ENCODE measurements around the gene TMEM125. TPM values are rescaled to one million over a fixed set of nuclear protein-coding genes. Genes with fewer than 3 reads are reported as not detected.

The TMEM125 gene
- total and polyA plus RNA-seq, 9 of the 15 experiments (the other 6 are each of a cell fraction or from before 2014, with no cell fraction given), result 0.07 to 0.08 TPM; not detected in 7

- Histone ChIP-seq H3K4me2 (ENCODE audit: insufficient read depth, low read length) (no peak overlapping the region), H3K36me3 (ENCODE audit: control insufficient read depth, insufficient read depth, low read length) (no peaks in the 10 kb centered on the region), H3K4me3 (no peak overlapping the region), H4K20me1 (replicated peaks; ENCODE audit: control insufficient read depth, insufficient read depth, low read length) (peaks cover 5% of the 10 kb centered on the region; the same call in 1 of the 2 replicates), H3K27ac (ENCODE audit: extremely low read depth, low read depth, low read length) (no peak overlapping the region), H3K4me1 (replicated peaks in 1 of 2; ENCODE audit: control insufficient read depth in 2 of 2, insufficient read depth in 2 of 2, low read length in 2 of 2) (no peaks in the 10 kb centered on the region), H3K9ac (ENCODE audit: insufficient read depth in 1 of 2, low read depth in 2 of 2, low read length in 2 of 2) (no peak overlapping the region), H2AFZ (ENCODE audit: low read depth, low read length) (no peak overlapping the region), H3K9me1 (ENCODE audit: control insufficient read depth, insufficient read depth, low read length) (no peaks in the 10 kb centered on the region), H3K27me3 (ENCODE audit: control insufficient read depth in 2 of 2, insufficient read depth in 2 of 2, low read length in 2 of 2) (peaks cover 19 to 60% of the 10 kb centered on the region in 2 experiments), H3K79me2 (ENCODE audit: control insufficient read depth, insufficient read depth, low read length) (no peaks in the 10 kb centered on the region), H3K9me3 (replicated peaks; ENCODE audit: control insufficient read depth, insufficient read depth, low read depth, low read length) (no peaks in the 10 kb centered on the region)
- no peak for FAIRE-seq
- no peak for DNase-seq (ENCODE audit: extremely low read depth in 1 of 4, low spot score in 3 of 4)
- intact Hi-C loops (cut with micrococcal nuclease), result loop anchor here (2.0 kb wide), 1 partner anchor 119 kb away; the partner anchor contains the start of gene CDC20
- BruUV-seq (replicated peaks), result no TSS peak
- in situ Hi-C loops (cut with MboI), result loop anchor here (10.0 kb wide), 1 partner anchor 695 kb away; the partner anchor contains the start of gene ARTN
- ChIA-PET POLR2A (interaction anchor here (0.8 to 1.4 kb wide), 4 partner anchors 119 to 598 kb away, joined by 3 to 7 read pairs (median 4); partner anchors contain the start of gene CDC20), CTCF (ENCODE audit: low intra/inter-chr PET ratio) (no interaction called here)
- peak; percentile 52 for TF ChIP-seq SPI1 (IDR thresholded peaks at IDR 0.05; ENCODE audit: borderline replicate concordance, low read depth, low read length)
- TF ChIP-seq RERE (CRISPR knock-in tag; IDR thresholded peaks at IDR 0.05; ENCODE audit: borderline replicate concordance), result no peak
- WGBS (ENCODE audit: insufficient coverage, low coverage, missing lambda C conversion rate), result 0% methylated on average over 3 of the region's 3 CpGs
- no peak for ATAC-seq
These were observed 30.3 kb upstream of the TMEM125 start for GRCh38 chr1:43239484-43239883.
